Measurements from ENCODE around the gene DDAH1. TPM values are rescaled to one million over a fixed set of nuclear protein-coding genes. Genes with fewer than 3 reads are reported as not detected.

Gene DDAH1
- total and polyA plus RNA-seq, 2 experiments from 2014 or later, result 29.4 to 41.7 TPM

- TF ChIP-seq REST (IDR thresholded peaks at IDR 0.05; ENCODE audit: unreplicated experiment) (no peak), NANOG (IDR thresholded peaks at IDR 0.05; ENCODE audit: borderline replicate concordance) (no peak), EZH2 (IDR thresholded peaks at IDR 0.05; ENCODE audit: low read depth, unreplicated experiment) (no peak), POLR2AphosphoS5 (IDR thresholded peaks at IDR 0.05; ENCODE audit: low read depth) (no peak), JUNB (IDR thresholded peaks at IDR 0.05; ENCODE audit: unreplicated experiment) (no peak), ZNF114 (CRISPR knock-in tag; IDR thresholded peaks at IDR 0.05) (no peak), STAT1 (IDR thresholded peaks at IDR 0.05; ENCODE audit: unreplicated experiment) (no peak)
- TF ChIP-seq, protein P1, sequence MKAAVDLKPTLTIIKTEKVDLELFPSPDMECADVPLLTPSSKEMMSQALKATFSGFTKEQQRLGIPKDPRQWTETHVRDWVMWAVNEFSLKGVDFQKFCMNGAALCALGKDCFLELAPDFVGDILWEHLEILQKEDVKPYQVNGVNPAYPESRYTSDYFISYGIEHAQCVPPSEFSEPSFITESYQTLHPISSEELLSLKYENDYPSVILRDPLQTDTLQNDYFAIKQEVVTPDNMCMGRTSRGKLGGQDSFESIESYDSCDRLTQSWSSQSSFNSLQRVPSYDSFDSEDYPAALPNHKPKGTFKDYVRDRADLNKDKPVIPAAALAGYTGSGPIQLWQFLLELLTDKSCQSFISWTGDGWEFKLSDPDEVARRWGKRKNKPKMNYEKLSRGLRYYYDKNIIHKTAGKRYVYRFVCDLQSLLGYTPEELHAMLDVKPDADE (IDR thresholded peaks at IDR 0.05), result no peak
- TF ChIP-seq, protein P2, sequence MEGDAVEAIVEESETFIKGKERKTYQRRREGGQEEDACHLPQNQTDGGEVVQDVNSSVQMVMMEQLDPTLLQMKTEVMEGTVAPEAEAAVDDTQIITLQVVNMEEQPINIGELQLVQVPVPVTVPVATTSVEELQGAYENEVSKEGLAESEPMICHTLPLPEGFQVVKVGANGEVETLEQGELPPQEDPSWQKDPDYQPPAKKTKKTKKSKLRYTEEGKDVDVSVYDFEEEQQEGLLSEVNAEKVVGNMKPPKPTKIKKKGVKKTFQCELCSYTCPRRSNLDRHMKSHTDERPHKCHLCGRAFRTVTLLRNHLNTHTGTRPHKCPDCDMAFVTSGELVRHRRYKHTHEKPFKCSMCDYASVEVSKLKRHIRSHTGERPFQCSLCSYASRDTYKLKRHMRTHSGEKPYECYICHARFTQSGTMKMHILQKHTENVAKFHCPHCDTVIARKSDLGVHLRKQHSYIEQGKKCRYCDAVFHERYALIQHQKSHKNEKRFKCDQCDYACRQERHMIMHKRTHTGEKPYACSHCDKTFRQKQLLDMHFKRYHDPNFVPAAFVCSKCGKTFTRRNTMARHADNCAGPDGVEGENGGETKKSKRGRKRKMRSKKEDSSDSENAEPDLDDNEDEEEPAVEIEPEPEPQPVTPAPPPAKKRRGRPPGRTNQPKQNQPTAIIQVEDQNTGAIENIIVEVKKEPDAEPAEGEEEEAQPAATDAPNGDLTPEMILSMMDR (conservative IDR thresholded peaks at IDR 0.05; ENCODE audit: low read depth in 2 of 2), result no peak
Measured at GRCh38 chr1:85481688-85482087, 16.7 kb upstream of the DDAH1 start (continued).

DNA sequence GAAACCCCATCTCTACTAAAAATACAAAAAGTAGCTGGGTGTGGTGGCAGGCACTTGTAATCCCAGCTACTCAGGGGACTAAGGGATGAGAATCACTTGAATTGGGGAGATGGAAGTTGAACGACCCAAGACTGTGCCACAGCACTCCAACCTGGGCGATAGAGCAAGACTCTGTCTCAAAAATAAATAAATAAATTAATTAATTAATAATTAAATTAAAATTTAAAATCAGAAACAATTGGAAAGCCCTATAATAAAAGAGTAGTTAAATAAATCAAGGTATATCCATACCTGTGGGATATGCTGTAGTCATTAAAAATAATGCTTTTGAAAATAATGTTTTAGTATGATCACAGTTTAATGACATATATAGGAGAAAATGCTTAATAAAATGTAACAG, 15.6 kb upstream of the DDAH1 start:
- no peaks in the 10 kb centered on the region; the same call in 1 of the 2 replicates for H3K9me2 ChIP-seq (ENCODE audit: insufficient read depth)
- H2AFZ ChIP-seq, result no peak overlapping the region
- Mint-ChIP-seq H3K27me3 (ENCODE audit: insufficient read depth, low read depth, poor library complexity) (no peaks in the 10 kb centered on the region), H3K9me3 (no peaks in the 10 kb centered on the region), H3K4me1 (no peaks in the 10 kb centered on the region), H3K27ac (no peak overlapping the region), H3K36me3 (ENCODE audit: low read depth) (no peaks in the 10 kb centered on the region), H3K4me3 (no peak overlapping the region)
- no peak overlapping the region for H3K27ac ChIP-seq (ENCODE audit: low read depth)
- H3F3A ChIP-seq (replicated peaks; ENCODE audit: low read depth), result no peaks in the 10 kb centered on the region
- H3K4me3 ChIP-seq, result no peak overlapping the region
- DNase-seq (ENCODE audit: low spot score), result no peak
- H3K4me2 ChIP-seq, result no peak overlapping the region
- H3K36me3 ChIP-seq (ENCODE audit: insufficient read depth), result no peaks in the 10 kb centered on the region
- ATAC-seq, result no peak
- no peaks in the 10 kb centered on the region for H3K79me2 ChIP-seq (replicated peaks; ENCODE audit: insufficient read depth)
- no peaks in the 10 kb centered on the region for H4K20me1 ChIP-seq (replicated peaks; ENCODE audit: insufficient read depth)
- no peaks in the 10 kb centered on the region for H3K4me1 ChIP-seq (ENCODE audit: insufficient read depth)
- no peaks in the 10 kb centered on the region for H3K27me3 ChIP-seq (ENCODE audit: insufficient read depth)
- TF ChIP-seq ZNF462 (CRISPR knock-in tag; IDR thresholded peaks at IDR 0.05) (no peak), JUNB (IDR thresholded peaks at IDR 0.05; ENCODE audit: unreplicated experiment) (no peak)

Data from GM23338 (cell line).